ENCODE measurements around the gene NCEH1. TPM values are rescaled to one million over a fixed set of nuclear protein-coding genes. Genes with fewer than 3 reads are reported as not detected.

NCEH1 gene
- total and polyA plus RNA-seq, 2 of the 13 experiments (the other 11 are each of a cell fraction or from before 2014, with no cell fraction given), result 12.9 to 21.4 TPM

DNA sequence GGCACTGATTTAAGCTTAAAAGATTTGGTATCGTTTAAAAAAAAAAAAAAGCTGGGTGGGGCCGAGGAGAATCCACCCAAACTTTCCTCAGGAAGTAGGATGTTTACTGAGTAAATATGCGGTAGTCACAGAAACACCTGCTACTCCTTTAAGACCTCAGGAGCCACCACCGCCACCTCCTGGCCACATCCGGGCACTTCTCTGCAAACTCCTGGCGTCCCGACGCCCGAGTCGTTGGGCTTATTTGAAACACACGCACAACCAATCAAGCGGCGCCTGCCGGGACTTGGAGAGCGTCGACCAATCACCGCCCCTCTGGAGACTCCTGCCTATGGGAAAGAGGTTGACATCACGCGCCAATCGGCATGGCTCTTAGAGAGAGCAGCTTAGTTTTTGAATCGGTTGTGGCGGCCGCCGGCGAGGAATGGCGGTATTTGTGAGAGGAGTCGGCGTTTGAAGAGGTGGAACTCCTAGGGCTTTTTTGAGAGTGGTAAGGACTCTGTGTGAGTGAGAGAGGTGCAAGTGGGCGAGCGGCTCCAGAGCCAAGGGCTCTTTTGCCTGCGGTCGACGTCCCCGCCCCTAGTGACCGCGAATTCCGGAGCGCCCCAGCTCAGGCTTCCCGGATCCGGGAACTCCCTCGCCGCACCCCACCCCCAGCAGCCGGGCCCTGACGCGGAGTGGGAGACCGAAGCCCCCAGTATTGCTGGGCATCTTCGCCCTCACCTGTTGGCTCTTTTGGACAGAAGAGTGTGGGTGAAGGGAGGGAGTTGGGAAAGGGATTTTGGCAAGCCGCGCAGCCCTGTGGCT is 39.7 kb upstream of the NCEH1 start, which contains the start of gene ECT2 (continued):
- TF ChIP-seq, protein P1, sequence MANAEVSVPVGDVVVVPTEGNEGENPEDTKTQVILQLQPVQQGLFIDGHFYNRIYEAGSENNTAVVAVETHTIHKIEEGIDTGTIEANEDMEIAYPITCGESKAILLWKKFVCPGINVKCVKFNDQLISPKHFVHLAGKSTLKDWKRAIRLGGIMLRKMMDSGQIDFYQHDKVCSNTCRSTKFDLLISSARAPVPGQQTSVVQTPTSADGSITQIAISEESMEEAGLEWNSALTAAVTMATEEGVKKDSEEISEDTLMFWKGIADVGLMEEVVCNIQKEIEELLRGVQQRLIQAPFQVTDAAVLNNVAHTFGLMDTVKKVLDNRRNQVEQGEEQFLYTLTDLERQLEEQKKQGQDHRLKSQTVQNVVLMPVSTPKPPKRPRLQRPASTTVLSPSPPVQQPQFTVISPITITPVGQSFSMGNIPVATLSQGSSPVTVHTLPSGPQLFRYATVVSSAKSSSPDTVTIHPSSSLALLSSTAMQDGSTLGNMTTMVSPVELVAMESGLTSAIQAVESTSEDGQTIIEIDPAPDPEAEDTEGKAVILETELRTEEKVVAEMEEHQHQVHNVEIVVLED (CRISPR knock-in tag; IDR thresholded peaks at IDR 0.05; ENCODE audit: borderline replicate concordance), result peak; percentile 87
- TF ChIP-seq LRRFIP1 (CRISPR knock-in tag; conservative IDR thresholded peaks at IDR 0.05) (no peak), ZNF101 (CRISPR knock-in tag; IDR thresholded peaks at IDR 0.05; ENCODE audit: borderline replicate concordance, low read depth) (no peak), ZNF362 (CRISPR knock-in tag; IDR thresholded peaks at IDR 0.05; ENCODE audit: borderline replicate concordance) (peak; percentile 87; the same call in 1 of the 2 replicates), SRY (CRISPR knock-in tag; IDR thresholded peaks at IDR 0.05) (no peak), TBX2 (CRISPR knock-in tag; IDR thresholded peaks at IDR 0.05; ENCODE audit: borderline replicate concordance) (peak; percentile 50; the same call in 1 of the 2 replicates), GZF1 (CRISPR knock-in tag; IDR thresholded peaks at IDR 0.05) (no peak), NR2F6 (IDR thresholded peaks at IDR 0.05) (no peak; the same call in none of the 2 replicates), NR2F6 (CRISPR knock-in tag; IDR thresholded peaks at IDR 0.05) (no peak), SRSF9 (IDR thresholded peaks at IDR 0.05; ENCODE audit: borderline replicate concordance, insufficient read depth, low read depth, low read length, poor library complexity, severe bottlenecking) (no peak), ELK4 (CRISPR knock-in tag; IDR thresholded peaks at IDR 0.05; ENCODE audit: borderline replicate concordance) (no peak), FOXP1 (IDR thresholded peaks at IDR 0.05) (no peak), FOXP1 (CRISPR knock-in tag; IDR thresholded peaks at IDR 0.05) (peak; percentile 70; the same call in 1 of the 2 replicates), TOPORS (CRISPR knock-in tag; IDR thresholded peaks at IDR 0.05) (no peak), THAP11 (CRISPR knock-in tag; IDR thresholded peaks at IDR 0.05) (peak; percentile 70; the same call in 1 of the 2 replicates), ZNF251 (CRISPR knock-in tag; IDR thresholded peaks at IDR 0.05) (no peak), HOXD1 (CRISPR knock-in tag; IDR thresholded peaks at IDR 0.05) (no peak)
- TF ChIP-seq, protein P2, sequence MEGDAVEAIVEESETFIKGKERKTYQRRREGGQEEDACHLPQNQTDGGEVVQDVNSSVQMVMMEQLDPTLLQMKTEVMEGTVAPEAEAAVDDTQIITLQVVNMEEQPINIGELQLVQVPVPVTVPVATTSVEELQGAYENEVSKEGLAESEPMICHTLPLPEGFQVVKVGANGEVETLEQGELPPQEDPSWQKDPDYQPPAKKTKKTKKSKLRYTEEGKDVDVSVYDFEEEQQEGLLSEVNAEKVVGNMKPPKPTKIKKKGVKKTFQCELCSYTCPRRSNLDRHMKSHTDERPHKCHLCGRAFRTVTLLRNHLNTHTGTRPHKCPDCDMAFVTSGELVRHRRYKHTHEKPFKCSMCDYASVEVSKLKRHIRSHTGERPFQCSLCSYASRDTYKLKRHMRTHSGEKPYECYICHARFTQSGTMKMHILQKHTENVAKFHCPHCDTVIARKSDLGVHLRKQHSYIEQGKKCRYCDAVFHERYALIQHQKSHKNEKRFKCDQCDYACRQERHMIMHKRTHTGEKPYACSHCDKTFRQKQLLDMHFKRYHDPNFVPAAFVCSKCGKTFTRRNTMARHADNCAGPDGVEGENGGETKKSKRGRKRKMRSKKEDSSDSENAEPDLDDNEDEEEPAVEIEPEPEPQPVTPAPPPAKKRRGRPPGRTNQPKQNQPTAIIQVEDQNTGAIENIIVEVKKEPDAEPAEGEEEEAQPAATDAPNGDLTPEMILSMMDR (CRISPR knock-in tag; IDR thresholded peaks at IDR 0.05), result peak; percentile 86
- TF ChIP-seq, protein P3, sequence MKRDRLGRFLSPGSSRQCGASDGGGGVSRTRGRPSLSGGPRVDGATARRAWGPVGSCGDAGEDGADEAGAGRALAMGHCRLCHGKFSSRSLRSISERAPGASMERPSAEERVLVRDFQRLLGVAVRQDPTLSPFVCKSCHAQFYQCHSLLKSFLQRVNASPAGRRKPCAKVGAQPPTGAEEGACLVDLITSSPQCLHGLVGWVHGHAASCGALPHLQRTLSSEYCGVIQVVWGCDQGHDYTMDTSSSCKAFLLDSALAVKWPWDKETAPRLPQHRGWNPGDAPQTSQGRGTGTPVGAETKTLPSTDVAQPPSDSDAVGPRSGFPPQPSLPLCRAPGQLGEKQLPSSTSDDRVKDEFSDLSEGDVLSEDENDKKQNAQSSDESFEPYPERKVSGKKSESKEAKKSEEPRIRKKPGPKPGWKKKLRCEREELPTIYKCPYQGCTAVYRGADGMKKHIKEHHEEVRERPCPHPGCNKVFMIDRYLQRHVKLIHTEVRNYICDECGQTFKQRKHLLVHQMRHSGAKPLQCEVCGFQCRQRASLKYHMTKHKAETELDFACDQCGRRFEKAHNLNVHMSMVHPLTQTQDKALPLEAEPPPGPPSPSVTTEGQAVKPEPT (CRISPR knock-in tag; IDR thresholded peaks at IDR 0.05; ENCODE audit: low read depth), result no peak
